ENCODE results near the gene SERPINA12. TPM values are rescaled to one million over a fixed set of nuclear protein-coding genes. Genes with fewer than 3 reads are reported as not detected.

Gene SERPINA12
- polyA plus RNA-seq, 4 donors = 0.30 to 0.77 (median 0.48) TPM

DNA sequence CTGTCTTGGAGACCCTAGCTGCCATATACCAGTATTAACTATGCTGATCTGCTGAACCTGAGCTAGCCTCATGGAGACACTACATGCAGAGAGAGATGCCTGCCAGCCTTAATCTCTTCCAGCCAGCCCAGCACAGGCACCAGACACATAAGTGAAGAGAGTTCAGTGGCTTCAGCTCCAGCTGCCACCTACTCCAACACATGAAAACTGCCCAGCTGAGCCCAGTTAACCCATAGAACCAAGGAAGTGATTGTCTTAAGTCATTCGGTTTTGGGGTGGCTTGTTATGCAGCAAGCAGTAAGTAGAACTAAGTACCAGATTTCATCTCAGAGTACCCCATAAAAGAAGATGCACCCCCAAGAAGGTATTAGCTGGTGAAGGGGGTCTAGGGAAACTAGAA lies 64.3 kb downstream of the SERPINA12 start:
- no peak for DNase-seq (ENCODE audit: low read depth in 4 of 4, low spot score in 2 of 4)

DNA sequence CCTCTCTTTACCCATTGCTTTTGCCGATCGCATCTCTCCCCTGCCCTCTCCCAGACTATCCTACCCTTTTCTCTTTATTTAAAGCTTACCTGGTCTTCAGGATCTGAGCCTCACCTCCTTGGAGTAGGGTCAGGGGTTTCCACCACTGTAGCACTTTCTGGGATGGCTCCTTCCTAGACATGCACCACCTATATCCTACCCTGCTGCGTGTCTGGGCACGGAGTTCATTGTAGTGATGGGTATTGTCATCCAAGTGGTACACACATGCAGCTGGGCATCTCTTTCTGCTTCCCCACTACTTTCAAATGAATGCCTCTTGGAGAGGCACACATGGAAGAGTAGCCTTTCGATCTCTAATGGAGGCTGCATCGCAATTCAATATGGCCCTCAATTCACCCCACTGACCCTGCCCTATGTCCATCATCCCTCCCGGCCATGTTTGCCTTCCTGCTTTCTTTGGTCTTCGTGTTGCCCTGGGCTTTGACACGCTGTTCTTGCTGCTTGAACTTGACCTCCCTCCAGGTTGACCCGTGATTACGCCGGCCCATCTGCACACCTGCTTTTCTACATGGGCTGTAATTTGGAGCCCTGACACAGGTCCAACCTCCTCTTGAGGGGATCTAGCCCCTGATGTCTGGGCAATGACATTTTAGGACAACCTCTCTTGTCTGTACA lies 67.6 kb downstream of the SERPINA12 start:
- no peak for DNase-seq (ENCODE audit: low read depth in 4 of 4, low spot score in 2 of 4)

DNA sequence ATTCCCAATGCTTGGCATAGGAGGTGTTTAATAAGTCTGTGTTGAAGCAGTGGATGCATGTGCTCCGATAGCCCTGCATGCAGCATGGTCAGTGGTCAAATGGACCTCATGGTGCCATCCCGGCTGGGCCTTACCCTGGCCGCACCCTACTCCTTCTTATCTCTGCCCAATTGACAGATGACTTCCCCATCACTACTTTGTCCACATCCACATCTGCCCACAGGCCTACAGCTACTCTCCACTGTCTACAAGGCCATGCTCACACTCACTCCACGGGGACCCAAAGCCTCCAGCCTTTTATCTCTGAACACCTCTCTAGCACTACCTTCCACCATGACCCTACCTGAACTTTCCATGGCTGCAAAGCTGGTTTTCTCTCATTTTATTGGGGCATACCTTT lies 68.1 kb downstream of the SERPINA12 start:
- no peak for DNase-seq (ENCODE audit: low read depth in 4 of 4, low spot score in 2 of 4)

DNA sequence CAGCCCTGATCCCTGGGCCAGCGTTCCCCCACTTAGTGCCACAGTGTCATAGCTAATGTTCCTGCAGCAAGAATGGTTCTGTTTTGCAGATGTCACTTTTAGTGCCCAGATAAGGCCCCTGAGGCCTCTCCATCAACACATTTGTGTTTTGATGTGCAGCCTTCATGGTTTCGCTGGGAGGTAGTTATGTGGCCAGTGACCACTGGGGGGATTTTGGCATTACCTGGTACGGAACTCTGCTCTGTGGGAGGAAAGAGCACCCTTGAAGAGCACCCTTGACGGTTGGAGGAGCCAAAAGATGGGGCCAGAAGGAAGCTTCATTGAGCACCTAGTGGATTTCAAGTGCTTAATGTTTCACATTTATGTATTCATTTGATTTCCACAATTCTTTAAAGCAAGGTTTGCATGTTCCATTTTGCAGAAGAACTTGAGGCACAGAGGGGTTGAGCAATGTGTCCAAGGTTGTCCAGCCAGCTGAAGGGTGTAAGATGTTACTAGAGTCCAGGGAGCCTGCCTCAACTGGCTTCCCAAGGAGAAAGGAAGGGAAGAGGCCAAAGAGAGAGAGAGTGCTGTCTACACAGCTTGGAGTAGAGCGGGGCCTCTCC lies 69.7 kb downstream of the SERPINA12 start:
- no peak for DNase-seq (ENCODE audit: low read depth in 4 of 4, low spot score in 2 of 4)

Other genes with a start within 250 kb of the SERPINA12 start
- under 1 TPM; 0.06 to 0.78 (median 0.21) TPM for gene SERPINA10, start 216.2 kb downstream of the SERPINA12 start, polyA plus RNA-seq (ENCODE audit: insufficient read length in 4 of 4)
- gene SERPINA6, start 186.1 kb downstream of the SERPINA12 start, polyA plus RNA-seq (ENCODE audit: insufficient read length in 4 of 4) = 10 to 100 TPM in 1 of 4 donors, 1 to 10 TPM in 3; 2.1 to 11.2 (median 7.6) TPM
- gene SERPINA2, start 142.8 kb downstream of the SERPINA12 start, polyA plus RNA-seq (ENCODE audit: insufficient read length in 4 of 4) = not detected
- gene SERPINA1, start 120.9 kb downstream of the SERPINA12 start, polyA plus RNA-seq (ENCODE audit: insufficient read length in 4 of 4) = 100 to 1,000 TPM in 1 of 4 donors, 10 to 100 TPM in 3; 51.1 to 225 (median 90.9) TPM
- gene SERPINA11, start 56.7 kb downstream of the SERPINA12 start, polyA plus RNA-seq (ENCODE audit: insufficient read length in 4 of 4) = under 1 TPM in 1 of 4 donors, not detected in 3; 0.86 TPM
- not detected for gene SERPINA9, start 33.3 kb downstream of the SERPINA12 start, polyA plus RNA-seq (ENCODE audit: insufficient read length in 4 of 4)
- 1 to 10 TPM; 1.0 to 3.8 (median 1.3) TPM for gene SERPINA4, start 52.0 kb upstream of the SERPINA12 start, polyA plus RNA-seq (ENCODE audit: insufficient read length in 4 of 4)
- gene SERPINA5, start 72.0 kb upstream of the SERPINA12 start, polyA plus RNA-seq (ENCODE audit: insufficient read length in 4 of 4) = 10 to 100 TPM in 2 of 4 donors, 1 to 10 TPM in 2; 9.1 to 17.1 (median 11.8) TPM
- gene SERPINA3, start 102.9 kb upstream of the SERPINA12 start, polyA plus RNA-seq (ENCODE audit: insufficient read length in 4 of 4) = 1 to 10 TPM in 1 of 4 donors, under 1 TPM in 2, not detected in 1; 0.21 to 1.2 (median 0.48) TPM